Mucosa of descending colon (tissue), 3 donors: ENCODE data around the gene RPL15. TPM values are rescaled to one million over a fixed set of nuclear protein-coding genes. Genes with fewer than 3 reads are reported as not detected.
"Not testable (repeated sequence)": the region's sequence is repeated elsewhere in the genome, so short reads cannot be mapped to it uniquely, and the experiment has no call there.

Experiments
- ATAC-seq: fragments of 200-7000 bp; cut with Tn5 transposase; one replicate; pipeline ENCODE4 v1.9.1; 2020; ENCODE audit warnings: mild to moderate bottlenecking, moderate library complexity
- DNase-seq, 3 donors: peaks; one replicate each; pipeline ENCODE4 v3.0.0-alpha.2; 2020
- H3K36me3 ChIP-seq: fragments of 200-600 bp; one replicate; pipeline ENCODE4 v1.8.0; 2021; ENCODE audit warnings: low read depth, mild to moderate bottlenecking
- H3K4me1 ChIP-seq: fragments of 200-600 bp; one replicate; pipeline ENCODE4 v1.8.0; 2021; ENCODE audit warnings: low read depth, mild to moderate bottlenecking
- H3K4me3 ChIP-seq: fragments of 200-600 bp; one replicate; pipeline ENCODE4 v1.8.0; 2021; ENCODE audit warnings: mild to moderate bottlenecking
- H3K9me3 ChIP-seq: fragments of 200-600 bp; one replicate; pipeline ENCODE4 v1.8.0; 2021; ENCODE audit warnings: mild to moderate bottlenecking
- CTCF ChIP-seq: fragments of 200-600 bp; IDR thresholded peaks from one replicate; pipeline ENCODE4 v1.8.0; 2022; ENCODE audit warnings: antibody characterized with exemption, mild to moderate bottlenecking
- intact Hi-C, 2 donors: fragments of 100-400 bp; cut with DNase I in 1 of 2; cut with micrococcal nuclease in 1 of 2; formaldehyde crosslinking; loops; one replicate each; pipeline versions ENCODE4 v1.11.0 to v1.11.1; 2022; cut with DNase I, micrococcal nuclease
- long read RNA-seq, 2 donors: library from polyadenylated mRNA; unstranded; transcript quantifications; one replicate each; pipeline ENCODE4 v2.0.0, GENCODE V29; 2019 to 2021
- total RNA-seq, 3 donors: library from RNA; stranded (reverse); fragmentation: NEBNext Ultra II Directional in 2 of 3; extraction: Animal tissue kit (Norgen Biotek cat#: 25700) in 2 of 3; gene quantifications; one replicate each; pipeline versions ENCODE4 v1.2.1 to v1.2.4, GENCODE V29; 2021 to 2023
- donor health status: DM: no; HTN: no; CAD: no; lungs with moderate emphysema.
- donor health status: DM: no; HTN: no; CAD: no.
- donor health status: DM: no; HTN: yes; CAD: no.

The RPL15 gene
- total RNA-seq = 1,000 to 10,000 TPM; 1,277 to 1,409 (median 1,319) TPM
- long read RNA-seq, donor 1, transcript RPL15-202 (3 exons, 820 nt) = minor isoform, 28 of 903 reads
- long read RNA-seq, donor 1, transcript RPL15-201 (4 exons, 2,730 nt) = major isoform, 770 of 903 reads
- long read RNA-seq, donor 1, transcript RPL15-208 (4 exons, 1,063 nt) = minor isoform, 72 of 903 reads
- long read RNA-seq, donor 1, partial matches to known transcripts = 1 of 903 reads
- long read RNA-seq, donor 1, other reads (novel, unspliced or antisense) = 20 of 903 reads
- long read RNA-seq, donor 2, transcript RPL15-202 (3 exons, 820 nt) = minor isoform, 50 of 750 reads
- long read RNA-seq, donor 2, transcript RPL15-208 (4 exons, 1,063 nt) = minor isoform, 49 of 750 reads
- long read RNA-seq, donor 2, transcript RPL15-201 (4 exons, 2,730 nt) = major isoform, 619 of 750 reads
- long read RNA-seq, donor 2, transcript RPL15-215 (4 exons, 824 nt) = minor isoform, 11 of 750 reads
- long read RNA-seq, donor 2, partial matches to known transcripts = 5 of 750 reads
- long read RNA-seq, donor 2, other reads (novel, unspliced or antisense) = 8 of 750 reads

GRCh38 chr3:23916886-23917678 lies at the start of gene RPL15, which contains the start of gene NKIRAS1:
Gene RPL15, plus strand, starts transcription at chr3:23917132. Its CDS starts 728 bp downstream, at chr3:23917860.
Gene NKIRAS1, minus strand, starts transcription at chr3:23916990. Its CDS starts 6,086 bp downstream, at chr3:23910904.
- intact Hi-C loops = no loop called here
- Histone ChIP-seq H3K4me3 (peak within 1 kb of the TSS; percentile 83), H3K9me3 (no peaks in the 10 kb centered on the region), H3K4me1 (peaks cover 14% of the 10 kb centered on the region), H3K36me3 (no peaks in the 10 kb centered on the region)
- peak; percentile 40 for TF ChIP-seq CTCF
- peak; percentile 97 to 98 (median 98) for DNase-seq
- ATAC-seq = peak; percentile 99

GRCh38 chr3:23867400-23867799 lies 49.5 kb upstream of the RPL15 start:
- no peak overlapping the region for H3K4me3 ChIP-seq
- no peaks in the 10 kb centered on the region for H3K9me3 ChIP-seq
- intact Hi-C loops = no loop called here
- H3K4me1 ChIP-seq = peaks cover 16% of the 10 kb centered on the region
- no peak for TF ChIP-seq CTCF
- ATAC-seq = no peak
- no peak for DNase-seq
- no peaks in the 10 kb centered on the region for H3K36me3 ChIP-seq

DNA sequence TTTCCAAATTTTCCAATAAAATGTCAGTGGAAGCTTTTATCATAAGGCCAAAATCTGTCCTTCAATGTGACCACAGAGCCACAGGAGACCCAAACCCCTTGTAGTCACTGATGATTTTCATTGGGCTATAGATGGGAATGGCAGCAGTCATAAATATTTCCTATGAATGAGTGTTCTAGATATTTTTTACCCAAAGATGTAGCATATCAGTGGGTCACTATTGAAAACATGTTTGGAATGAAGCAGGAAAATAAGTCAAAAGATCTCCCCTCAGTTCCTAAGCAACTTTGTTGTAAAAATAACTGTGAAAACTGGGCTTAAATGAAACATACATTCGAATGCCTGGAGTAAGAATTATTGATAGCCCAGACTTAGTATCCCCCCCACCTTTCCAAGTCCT lies 49.1 kb upstream of the RPL15 start:
- no peak for TF ChIP-seq CTCF
- no peak for ATAC-seq
- no peak overlapping the region for H3K4me3 ChIP-seq
- H3K4me1 ChIP-seq = peaks cover 16% of the 10 kb centered on the region
- no peaks in the 10 kb centered on the region for H3K36me3 ChIP-seq
- intact Hi-C loops = no loop called here
- no peaks in the 10 kb centered on the region for H3K9me3 ChIP-seq
- no peak for DNase-seq

DNA sequence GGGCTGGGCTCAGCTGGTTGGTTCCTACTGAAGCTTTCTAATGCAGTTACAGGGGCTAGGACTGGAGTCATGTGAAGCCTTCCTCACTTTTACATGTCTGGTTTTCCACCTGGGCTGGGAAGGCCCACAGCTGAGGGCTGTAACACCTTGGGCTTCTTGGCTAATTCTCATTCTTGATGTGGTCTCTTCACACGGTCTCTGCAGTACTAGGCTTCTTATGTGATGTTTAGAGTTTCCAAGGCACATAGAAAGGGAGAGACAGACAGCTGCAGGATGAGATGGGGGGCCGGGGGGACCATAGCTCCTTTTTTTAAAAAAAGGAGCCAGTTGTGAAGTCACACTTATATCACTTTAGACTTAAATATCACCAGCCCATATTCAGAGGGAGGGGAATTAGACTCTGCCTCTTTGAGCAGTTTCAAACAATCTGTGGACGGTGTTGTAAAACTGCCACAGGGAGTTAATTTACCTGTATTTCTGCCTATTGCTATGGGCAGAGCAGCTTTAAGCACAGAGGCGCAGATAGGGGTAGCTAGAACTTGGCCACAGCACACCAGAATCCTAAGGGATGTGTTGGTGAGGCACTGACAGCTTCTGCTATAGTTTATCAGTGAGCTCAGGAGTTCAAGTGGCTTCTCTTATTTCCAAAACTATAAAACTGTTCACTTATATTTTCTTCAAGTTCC lies 46.8 kb upstream of the RPL15 start:
- intact Hi-C loops = loop anchor here in 1 of 2 donors (10.0 kb wide), 1 partner anchor 435 kb away; no protein-coding TSS in a partner anchor
- Histone ChIP-seq H3K9me3 (no peaks in the 10 kb centered on the region), H3K4me3 (no peak overlapping the region), H3K4me1 (peaks cover 18% of the 10 kb centered on the region), H3K36me3 (no peaks in the 10 kb centered on the region)
- DNase-seq = no peak
- TF ChIP-seq CTCF = no peak
- no peak for ATAC-seq

DNA sequence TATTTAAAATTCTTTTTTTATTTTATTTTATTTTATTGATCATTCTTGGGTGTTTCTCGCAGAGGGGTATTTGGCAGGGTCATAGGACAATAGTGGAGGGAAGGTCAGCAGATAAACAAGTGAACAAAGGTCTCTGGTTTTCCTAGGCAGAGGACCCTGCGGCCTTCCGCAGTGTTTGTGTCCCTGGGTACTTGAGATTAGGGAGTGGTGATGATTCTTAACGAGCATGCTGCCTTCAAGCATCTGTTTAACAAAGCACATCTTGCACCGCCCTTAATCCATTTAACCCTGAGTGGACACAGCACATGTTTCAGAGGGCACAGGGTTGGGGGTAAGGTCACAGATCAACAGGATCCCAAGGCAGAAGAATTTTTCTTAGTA lies 46.3 kb upstream of the RPL15 start:
- ATAC-seq, H3K4me3 ChIP-seq, DNase-seq, H3K36me3 ChIP-seq, H3K9me3 ChIP-seq: not testable (repeated sequence)
- intact Hi-C loops = loop anchor here in 1 of 2 donors (10.0 kb wide), 1 partner anchor 436 kb away; no protein-coding TSS in a partner anchor
- peaks cover 12% of the 10 kb centered on the region for H3K4me1 ChIP-seq

DNA sequence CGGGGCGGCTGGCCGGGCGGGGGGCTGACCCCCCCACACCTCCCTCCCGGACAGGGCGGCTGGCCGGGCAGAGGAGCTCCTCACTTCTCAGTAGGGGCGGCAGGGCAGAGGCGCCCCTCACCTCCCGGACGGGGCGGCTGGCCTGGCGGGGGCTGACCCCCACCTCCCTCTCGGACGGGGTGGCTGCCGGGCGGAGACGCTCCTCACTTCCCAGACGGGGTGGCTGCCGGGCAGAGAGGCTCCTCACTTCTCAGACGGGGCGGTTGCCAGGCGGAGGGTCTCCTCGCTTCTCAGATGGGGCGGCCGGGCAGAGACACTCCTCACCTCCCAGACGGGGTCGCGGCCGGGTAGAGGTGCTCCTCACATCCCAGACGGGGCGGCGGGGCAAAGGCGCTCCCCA lies 45.6 kb upstream of the RPL15 start:
- H3K4me3 ChIP-seq, H3K36me3 ChIP-seq, DNase-seq, H3K4me1 ChIP-seq, H3K9me3 ChIP-seq, ATAC-seq: not testable (repeated sequence)
- intact Hi-C loops = loop anchor here in 1 of 2 donors (10.0 kb wide), 1 partner anchor 437 kb away; no protein-coding TSS in a partner anchor
